HG03575 (cell line): Measurements from ENCODE around the gene BPIFB1.

Experiments
- ATAC-seq: cut with Tn5 transposase; IDR thresholded peaks from one replicate; pipeline ENCODE4 v1.9.1; 2021; ENCODE audit not compliant: unreplicated experiment, insufficient number of reproducible peaks, low FRiP score; ENCODE audit errors: extremely low read depth

BPIFB1 gene

DNA sequence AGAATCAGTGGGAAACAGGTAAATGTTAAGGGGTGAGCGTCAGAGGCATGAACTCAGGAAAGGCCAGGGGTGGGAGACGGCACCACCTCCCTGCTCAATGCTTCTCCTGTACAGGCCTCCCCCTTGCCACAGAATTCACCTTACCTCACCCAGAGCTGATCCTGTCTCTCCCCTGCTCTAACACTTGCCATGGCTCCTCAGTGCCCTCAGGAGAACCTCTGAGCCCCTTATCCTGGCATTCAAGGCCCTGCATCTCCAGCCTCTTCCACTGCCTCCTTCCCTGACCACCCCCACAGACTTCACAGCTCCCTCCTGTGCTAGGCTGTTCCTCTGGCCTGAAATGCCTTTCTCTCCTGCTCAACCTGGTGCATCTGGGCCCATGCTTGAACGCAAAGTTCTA lies 33.9 kb downstream of the BPIFB1 start:
- no peak for ATAC-seq

DNA sequence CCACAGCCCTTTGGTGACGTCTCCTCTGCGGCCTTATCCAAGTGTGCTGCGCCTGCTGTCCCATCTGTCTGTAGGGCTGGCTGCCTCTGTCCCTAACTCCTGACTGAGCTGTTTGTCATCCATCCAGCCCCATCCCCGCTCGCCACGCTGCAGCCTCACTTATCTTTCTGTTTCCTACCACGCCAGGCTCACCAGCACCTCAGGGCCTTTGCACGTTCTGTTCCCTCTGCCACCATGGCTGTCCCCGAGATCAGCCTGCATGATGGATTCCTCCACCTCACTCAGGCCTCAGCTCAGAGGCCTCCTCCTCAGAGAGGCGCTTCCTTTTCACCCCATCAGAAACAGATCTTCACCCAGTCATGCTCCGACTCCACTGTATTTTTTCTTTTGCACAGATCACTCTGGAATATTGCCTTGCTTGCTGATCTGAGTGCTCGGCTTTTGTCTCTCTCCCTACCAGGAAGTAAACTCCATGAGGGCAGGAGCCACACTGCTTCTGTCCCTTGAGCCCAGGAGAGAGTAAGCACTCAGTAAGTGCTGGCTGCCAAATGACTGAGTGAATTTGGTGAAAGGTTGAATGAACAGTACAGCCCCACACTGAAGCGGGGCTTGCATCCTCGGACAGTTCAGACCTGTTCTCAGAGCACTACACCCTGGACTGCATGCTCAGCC lies 34.5 kb downstream of the BPIFB1 start:
- ATAC-seq, result no peak

GRCh38 chr20:33318096-33318429 lies 35.0 kb downstream of the BPIFB1 start:
- ATAC-seq, result no peak

- ATAC-seq, result no peak
Observed at GRCh38 chr20:33320006-33320405, 37.0 kb downstream of the BPIFB1 start.

- no peak for ATAC-seq
Observed at GRCh38 chr20:33322456-33322855, 39.4 kb downstream of the BPIFB1 start.

DNA sequence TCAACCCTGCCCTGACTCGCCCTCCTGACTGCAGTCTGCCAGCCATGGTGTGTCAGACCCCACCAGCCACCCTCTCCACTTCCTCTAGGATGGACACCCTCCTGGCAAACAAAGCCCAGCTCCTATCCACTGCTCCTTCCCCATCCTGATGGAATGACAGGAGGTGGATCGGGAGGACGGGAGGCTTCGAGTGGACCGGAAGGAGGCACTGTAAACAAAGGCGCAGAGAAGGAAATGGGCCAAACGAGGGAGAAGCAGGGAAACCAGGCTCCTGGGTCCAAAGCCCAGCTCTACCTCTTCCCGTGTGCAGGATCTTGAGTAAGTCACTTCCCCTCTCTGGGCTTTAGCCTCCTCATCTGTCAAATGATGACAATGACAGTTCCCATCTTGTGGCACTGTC lies 40.2 kb downstream of the BPIFB1 start:
- no peak for ATAC-seq

- ATAC-seq, result no peak
Observed at GRCh38 chr20:33325350-33325749, 42.3 kb downstream of the BPIFB1 start.

GRCh38 chr20:33328157-33329137 lies 45.4 kb downstream of the BPIFB1 start:
- no peak for ATAC-seq

DNA sequence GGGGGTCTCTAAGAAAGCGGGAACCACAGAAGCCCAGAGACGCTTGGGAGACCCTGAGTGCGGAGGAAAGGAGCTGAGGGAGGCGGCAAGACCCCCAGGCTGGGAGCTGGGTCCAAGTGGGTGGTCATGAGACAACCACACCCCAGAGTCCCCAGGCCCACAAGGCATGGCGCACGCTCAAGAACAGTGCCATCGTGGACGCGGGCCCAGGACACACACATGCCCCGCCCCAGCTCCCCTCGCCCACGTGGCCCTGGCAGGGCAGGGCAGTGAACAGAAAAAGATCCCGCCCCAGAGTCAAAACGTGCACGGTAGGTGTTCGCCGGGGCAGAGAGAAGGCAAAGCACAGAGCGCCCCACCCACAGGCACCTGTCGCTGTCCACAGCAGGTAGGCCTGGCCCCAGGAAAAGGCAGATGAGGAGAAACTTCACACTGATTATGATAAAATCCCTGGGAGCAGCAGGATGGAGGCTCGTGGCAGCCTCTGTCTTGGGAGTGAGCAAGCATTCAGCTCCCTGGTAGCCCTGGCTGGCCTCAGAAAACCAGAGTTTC lies 50.0 kb downstream of the BPIFB1 start:
- ATAC-seq, result no peak

GRCh38 chr20:33333616-33334015 lies 50.6 kb downstream of the BPIFB1 start:
- ATAC-seq, result no peak

DNA sequence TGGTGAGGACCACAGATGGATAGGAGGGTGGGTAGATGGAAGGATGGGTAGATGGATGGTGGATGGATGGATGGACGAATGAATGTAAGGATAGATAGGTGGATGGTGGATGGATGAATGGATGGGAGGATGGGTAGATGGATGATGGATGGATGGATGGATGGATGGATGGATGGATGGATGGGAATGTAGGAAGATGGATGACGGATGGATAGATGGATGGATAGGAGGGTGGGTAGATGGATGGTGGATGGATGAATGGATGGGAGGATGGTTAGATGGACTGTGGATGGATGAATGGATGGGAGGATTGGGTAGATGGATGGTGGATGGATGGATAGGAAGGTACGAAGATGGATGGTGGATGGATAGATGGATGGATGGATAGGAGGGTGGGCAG lies 51.1 kb downstream of the BPIFB1 start:
- no peak for ATAC-seq

DNA sequence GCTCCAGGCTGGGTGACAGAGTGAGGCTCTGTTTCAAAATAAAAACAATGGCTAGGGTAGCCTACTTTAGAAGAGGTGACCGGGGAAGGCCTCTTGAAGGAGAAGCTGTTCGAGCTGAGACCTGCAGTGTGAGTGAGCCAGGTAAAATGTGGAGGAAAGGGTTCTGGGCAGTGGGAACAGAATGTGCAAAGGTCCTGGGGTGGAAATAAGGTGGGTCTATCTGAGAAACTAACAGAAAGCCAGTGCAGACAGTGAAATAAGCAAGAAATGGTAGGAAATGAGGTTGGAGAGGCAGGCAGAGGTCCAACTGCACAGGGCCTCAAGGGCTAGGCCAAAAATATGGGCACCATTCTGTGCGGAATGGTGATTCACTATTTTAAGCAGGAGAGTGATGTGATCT lies 53.4 kb downstream of the BPIFB1 start:
- no peak for ATAC-seq

- no peak for ATAC-seq
Observed at GRCh38 chr20:33337119-33337518, 54.1 kb downstream of the BPIFB1 start.

GRCh38 chr20:33337531-33338165 lies 54.6 kb downstream of the BPIFB1 start:
- ATAC-seq, result no peak

- ATAC-seq, result no peak
Observed at GRCh38 chr20:33338467-33339258, 55.6 kb downstream of the BPIFB1 start.

DNA sequence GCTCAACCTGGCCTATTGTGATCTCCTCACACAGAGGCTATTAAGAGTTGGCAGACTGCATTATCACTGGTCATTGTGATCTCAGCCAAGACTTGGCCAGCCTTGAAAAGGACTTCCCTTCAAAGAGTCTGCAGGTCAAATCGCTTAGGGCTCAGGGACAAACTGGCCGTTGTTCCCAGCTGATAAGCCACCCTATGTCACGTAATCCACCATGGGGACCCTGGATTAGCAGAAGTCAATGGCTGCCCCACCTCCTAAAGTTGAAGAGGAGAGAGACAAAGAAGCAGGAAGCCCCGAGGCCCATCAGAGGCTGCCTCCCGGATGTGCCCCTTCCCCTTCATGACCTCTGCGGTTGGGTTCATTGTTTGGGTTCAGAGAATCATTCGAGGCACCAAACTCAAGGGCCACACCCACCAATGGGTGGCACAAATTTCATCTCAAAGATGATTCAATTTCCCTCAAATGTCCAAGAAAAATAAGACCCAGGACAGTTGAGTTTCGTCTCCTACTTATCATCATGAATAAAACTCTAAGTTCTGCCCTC lies 56.6 kb downstream of the BPIFB1 start:
- ATAC-seq, result no peak

DNA sequence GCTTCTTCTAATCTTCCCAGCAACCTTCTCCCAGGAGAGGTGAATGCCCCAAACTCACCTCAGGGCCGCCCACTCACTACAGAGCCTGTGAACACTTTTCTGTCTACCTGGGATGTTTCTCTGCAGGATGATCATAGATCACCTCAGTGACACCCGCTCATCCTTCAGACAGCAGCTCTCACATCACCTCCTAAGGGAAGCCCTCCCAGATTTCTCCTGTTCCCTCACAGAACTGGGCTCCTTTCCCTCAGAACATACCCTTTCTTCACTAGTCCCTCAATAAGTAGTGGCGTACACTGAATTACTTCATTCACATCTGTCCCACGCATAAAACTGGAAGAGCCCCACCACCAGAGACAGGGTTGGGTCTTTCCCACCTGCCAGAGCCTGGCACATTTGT lies 60.5 kb downstream of the BPIFB1 start:
- ATAC-seq, result no peak

- ATAC-seq, result no peak
Observed at GRCh38 chr20:33345342-33345741, 62.3 kb downstream of the BPIFB1 start.
